ENCODE data around the gene MYO1D.

- TF ChIP-seq CTCF (IDR thresholded peaks at IDR 0.05) (no peak), POLR2AphosphoS5 (IDR thresholded peaks at IDR 0.05) (no peak), POLR2A (IDR thresholded peaks at IDR 0.05) (no peak), EP300 (IDR thresholded peaks at IDR 0.05) (no peak)
These were observed 334.7 kb downstream of the MYO1D start for GRCh38 chr17:32542186-32542585.
